ENCODE measurements around the gene KCNMA1. TPM values are rescaled to one million over a fixed set of nuclear protein-coding genes. Genes with fewer than 3 reads are reported as not detected.

Gene KCNMA1
- total RNA-seq, 1 experiment from 2014 or later: not detected

- in situ Hi-C loops (cut with HindIII; ENCODE audit: low pct_unique_long_range_greater_than_20kb, low sequenced_read_pairs): no loop called here
- DNase-seq (ENCODE audit: low read depth, low spot score): no peak
Measured at GRCh38 chr10:77267703-77268675, 369.6 kb downstream of the KCNMA1 start.

GRCh38 chr10:77266242-77266641, 371.4 kb downstream of the KCNMA1 start:
- no peak for DNase-seq (ENCODE audit: low read depth, low spot score)
- in situ Hi-C loops (cut with HindIII; ENCODE audit: low pct_unique_long_range_greater_than_20kb, low sequenced_read_pairs): no loop called here

DNA sequence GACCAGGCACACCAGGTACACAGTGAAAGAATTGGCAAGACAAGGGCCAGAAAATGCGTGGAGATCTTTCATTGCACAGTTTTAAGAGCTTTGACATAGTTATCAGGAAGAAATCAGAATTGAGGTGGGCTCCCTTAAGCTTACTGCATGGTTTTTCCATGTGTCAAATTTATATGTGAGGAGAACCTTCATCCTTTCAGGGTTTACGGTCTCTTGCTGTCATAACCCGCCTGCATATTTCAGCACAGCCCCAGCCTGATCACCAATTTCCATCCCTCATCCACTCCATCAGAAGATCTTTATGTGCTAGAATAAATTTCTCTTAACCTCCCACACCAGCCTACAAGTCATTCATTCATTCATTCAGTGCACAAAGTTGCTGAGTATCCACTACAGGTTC, 373.1 kb downstream of the KCNMA1 start:
- no peak for DNase-seq (ENCODE audit: low read depth, low spot score)
- in situ Hi-C loops (cut with HindIII; ENCODE audit: low pct_unique_long_range_greater_than_20kb, low sequenced_read_pairs): no loop called here

DNA sequence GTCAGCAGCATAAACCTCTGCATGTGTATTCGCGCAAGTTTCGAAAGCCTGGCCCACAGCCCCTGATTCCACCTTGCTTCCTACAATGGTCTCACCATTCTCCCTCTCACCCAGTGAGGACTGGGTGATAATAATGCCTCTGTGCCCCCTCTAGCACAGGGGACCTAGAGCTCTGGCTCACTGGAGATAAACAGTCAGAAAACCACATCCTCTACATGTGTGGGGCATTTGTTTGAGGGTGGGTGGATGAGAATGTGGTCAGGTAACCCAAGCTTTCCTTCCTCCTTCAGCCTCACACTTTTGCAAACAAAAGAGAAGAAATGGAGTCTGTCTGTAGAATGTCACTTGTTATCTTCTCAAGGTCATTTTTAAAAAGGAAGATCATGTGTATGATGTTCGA, 373.5 kb downstream of the KCNMA1 start:
- no peak for DNase-seq (ENCODE audit: low read depth, low spot score)
- in situ Hi-C loops (cut with HindIII; ENCODE audit: low pct_unique_long_range_greater_than_20kb, low sequenced_read_pairs): no loop called here

DNA sequence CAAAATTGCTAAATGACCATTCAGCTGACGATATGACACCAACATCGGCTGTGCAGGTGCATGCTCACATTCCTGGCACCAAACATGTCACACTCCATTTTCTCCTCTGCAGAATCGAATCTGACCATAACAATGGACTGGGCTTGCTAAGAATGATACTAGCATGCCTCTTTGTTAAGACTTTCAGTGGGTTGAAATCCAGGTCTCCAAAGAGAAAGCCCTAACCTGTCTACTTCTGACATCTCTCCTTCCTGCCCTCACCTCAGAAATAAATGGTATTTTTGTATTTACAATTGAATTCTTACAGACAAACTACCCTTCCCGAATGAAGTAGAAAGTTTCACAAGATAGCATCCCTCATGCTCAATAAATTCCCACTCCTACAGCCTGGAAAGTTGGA, 373.9 kb downstream of the KCNMA1 start:
- DNase-seq (ENCODE audit: low read depth, low spot score): no peak
- in situ Hi-C loops (cut with HindIII; ENCODE audit: low pct_unique_long_range_greater_than_20kb, low sequenced_read_pairs): no loop called here

DNA sequence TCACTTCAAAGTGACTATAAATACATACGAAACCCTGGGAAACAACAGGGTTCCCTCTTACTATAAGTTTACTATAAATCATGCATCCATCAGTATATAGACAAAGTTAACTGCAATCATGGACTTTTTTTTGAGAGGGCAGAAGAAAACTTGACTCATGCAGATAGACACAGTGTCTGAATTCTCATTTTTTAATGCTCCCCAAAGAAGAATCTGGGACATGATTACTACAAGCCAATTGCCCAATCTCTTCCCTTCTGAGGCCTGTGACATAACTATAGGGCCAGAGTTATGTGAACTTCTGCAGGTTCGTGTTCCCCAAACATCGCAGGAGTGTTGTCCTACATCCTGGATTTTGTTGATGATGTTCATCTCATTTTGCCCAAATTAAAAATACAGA, 376.5 kb downstream of the KCNMA1 start:
- no peak for DNase-seq (ENCODE audit: low read depth, low spot score)
- in situ Hi-C loops (cut with HindIII; ENCODE audit: low pct_unique_long_range_greater_than_20kb, low sequenced_read_pairs): no loop called here

DNA sequence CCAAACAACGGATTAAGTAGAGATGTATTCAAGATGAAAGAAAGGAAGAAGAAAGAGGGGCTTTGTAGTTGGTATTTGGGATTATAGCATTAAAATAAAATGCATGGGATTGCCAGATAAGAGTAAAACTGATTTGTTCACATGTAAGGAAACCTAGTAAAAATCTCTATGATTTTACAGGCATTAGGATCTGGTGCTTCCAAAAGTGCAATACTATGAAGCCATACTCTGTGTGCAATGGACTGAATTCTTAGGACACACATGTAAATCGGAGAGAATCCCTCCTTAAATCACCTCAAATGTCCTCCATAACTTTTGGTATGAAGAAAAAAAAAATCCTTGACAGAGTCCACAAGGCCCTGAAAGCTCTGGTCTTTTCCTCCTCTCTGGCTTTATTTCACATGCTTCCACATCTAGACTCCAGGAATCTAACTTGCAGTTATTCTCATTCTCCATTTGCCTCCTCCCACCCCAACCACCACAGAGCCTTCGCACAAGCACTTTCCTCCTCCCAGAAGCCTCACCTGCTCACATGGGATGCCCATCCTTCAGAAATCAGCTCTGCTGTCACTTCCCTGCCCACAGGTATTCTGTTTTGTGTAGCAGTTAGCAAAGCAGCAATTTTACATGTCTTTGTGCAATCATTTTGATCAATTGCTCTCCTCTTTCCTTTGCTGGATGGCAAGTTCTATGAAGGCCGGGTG, 378.3 kb downstream of the KCNMA1 start:
- in situ Hi-C loops (cut with HindIII; ENCODE audit: low pct_unique_long_range_greater_than_20kb, low sequenced_read_pairs): no loop called here
- no peak for DNase-seq (ENCODE audit: low read depth, low spot score)

DNA sequence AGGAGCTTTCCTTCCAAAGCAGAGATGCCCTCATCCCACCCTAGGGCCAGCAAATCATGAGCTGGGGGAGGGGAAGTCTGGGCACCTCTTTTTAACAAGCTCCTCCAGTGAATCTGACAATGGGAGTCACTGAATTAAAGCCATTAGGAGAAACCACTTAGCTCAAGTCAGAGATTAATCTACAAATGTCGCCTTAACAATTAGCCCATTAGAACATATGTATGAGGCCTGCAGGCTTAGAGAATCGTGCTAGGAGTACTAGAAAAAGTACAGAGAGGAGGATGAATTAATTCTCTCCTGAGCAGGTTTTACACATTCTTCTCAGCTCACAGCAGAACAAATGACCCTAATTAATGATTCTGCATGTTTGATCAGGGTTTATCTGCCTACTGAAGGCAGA, 381.3 kb downstream of the KCNMA1 start:
- no peak for DNase-seq (ENCODE audit: low read depth, low spot score)
- in situ Hi-C loops (cut with HindIII; ENCODE audit: low pct_unique_long_range_greater_than_20kb, low sequenced_read_pairs): no loop called here

DNA sequence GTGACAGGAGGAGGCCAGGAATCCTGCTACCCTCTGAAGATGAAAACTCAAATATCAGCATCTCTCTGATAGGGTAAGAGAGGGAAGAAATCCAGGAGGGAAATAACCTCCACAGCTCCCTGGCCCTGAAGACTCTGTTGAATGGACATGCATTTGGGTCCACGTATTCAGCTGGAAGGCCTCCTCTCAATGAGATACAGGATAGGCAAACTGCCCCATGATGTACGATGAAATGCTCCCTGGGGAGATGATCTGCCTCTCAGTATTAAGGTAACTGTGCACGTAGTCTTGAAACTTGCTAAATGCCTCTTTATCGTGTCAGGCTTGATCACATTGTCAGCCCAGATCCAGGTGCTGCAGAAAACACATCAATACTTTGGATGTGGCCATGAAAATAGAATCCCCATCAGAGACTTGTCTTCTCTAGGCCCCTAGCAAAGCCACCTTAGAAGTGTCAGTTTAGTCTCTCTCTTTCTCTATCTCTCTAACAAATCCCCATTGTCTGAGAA, 384.0 kb downstream of the KCNMA1 start:
- in situ Hi-C loops (cut with HindIII; ENCODE audit: low pct_unique_long_range_greater_than_20kb, low sequenced_read_pairs): no loop called here
- no peak for DNase-seq (ENCODE audit: low read depth, low spot score)

DNA sequence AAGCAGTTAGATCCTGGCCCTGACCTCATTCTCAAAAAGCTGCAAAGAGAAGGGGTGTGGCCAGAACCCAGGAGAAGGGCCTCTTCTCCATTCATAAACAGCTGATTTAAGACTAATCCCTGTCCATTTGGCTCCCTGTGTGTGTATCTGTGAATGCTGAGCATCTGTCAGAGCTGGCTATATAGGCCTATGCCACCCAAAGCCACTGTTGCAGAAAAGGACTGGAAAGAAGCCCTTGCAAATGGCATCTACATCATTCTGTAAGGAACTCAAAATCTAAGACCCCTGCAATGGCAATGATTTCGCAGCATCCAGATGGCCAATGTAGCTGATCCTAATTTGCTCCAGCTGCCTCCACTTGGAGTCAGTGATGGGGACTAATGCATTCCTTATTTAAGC, 384.5 kb downstream of the KCNMA1 start:
- DNase-seq (ENCODE audit: low read depth, low spot score): no peak
- in situ Hi-C loops (cut with HindIII; ENCODE audit: low pct_unique_long_range_greater_than_20kb, low sequenced_read_pairs): no loop called here

GRCh38 chr10:77252380-77253146, 385.0 kb downstream of the KCNMA1 start:
- DNase-seq (ENCODE audit: low read depth, low spot score): no peak
- in situ Hi-C loops (cut with HindIII; ENCODE audit: low pct_unique_long_range_greater_than_20kb, low sequenced_read_pairs): no loop called here

DNA sequence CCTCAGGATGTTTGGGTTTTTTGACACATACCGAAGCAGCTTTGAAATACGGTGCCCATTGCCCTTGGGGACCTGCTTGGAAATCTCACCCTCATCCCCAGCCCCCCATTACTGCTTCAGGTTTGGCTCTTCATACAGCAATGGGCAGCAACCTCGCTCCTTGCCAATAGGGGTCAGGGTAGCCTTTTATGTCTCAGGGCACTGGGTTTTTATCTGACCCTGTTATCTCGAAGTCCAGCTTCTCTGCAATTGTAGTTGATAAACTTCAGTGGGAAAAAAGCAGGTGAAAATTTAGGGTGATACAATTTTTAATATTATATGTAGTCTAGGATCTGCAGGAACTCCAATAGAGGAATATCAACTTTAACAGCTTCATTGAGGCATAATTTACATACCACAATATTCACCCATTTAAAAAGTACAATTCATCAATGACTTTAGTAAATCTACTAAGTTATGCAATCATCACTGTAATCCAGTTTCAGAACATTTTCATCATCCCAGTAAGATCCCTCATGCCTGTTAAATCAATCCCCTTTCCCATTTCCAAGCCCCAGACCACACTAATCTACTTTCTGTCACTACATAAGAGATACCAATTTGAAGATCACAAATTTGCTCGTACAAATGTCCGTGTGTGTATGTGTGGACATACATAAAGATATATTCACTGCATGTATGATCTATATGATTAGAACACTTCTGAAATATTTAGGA, 386.2 kb downstream of the KCNMA1 start:
- in situ Hi-C loops (cut with HindIII; ENCODE audit: low pct_unique_long_range_greater_than_20kb, low sequenced_read_pairs): no loop called here
- peak; percentile 37 for DNase-seq (ENCODE audit: low read depth, low spot score)

DNA sequence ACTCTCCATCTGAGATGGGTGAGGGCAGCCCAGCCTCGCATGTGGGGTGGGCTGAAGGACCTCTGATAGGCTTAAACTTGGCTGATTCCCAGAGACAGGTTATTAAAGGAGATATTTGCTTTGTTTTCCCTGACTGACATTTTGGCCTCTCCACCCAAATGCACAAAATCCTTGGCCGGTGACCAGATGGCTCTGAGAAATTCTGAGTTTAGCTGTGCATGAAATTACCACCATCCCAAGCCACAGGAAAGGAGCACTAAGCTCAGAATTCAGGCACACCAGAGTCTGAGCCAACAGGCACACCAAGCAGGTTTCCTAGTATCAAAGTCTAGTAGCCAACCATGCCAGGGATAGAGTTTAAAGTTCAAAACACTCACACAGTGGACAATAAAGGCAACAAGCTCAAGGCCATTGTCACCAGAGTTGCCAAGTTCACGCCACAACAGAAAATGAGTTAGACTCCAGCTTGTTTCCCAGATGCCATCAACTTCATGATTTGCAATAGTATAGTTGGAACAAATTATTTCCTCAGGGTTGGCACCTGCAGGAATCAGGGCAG, 387.6 kb downstream of the KCNMA1 start:
- DNase-seq (ENCODE audit: low read depth, low spot score): no peak
- in situ Hi-C loops (cut with HindIII; ENCODE audit: low pct_unique_long_range_greater_than_20kb, low sequenced_read_pairs): no loop called here

GRCh38 chr10:77248104-77248790, 389.4 kb downstream of the KCNMA1 start:
- no peak for DNase-seq (ENCODE audit: low read depth, low spot score)
- in situ Hi-C loops (cut with HindIII; ENCODE audit: low pct_unique_long_range_greater_than_20kb, low sequenced_read_pairs): no loop called here

GRCh38 chr10:77247031-77247990, 390.3 kb downstream of the KCNMA1 start:
- in situ Hi-C loops (cut with HindIII; ENCODE audit: low pct_unique_long_range_greater_than_20kb, low sequenced_read_pairs): no loop called here
- DNase-seq (ENCODE audit: low read depth, low spot score): no peak

DNA sequence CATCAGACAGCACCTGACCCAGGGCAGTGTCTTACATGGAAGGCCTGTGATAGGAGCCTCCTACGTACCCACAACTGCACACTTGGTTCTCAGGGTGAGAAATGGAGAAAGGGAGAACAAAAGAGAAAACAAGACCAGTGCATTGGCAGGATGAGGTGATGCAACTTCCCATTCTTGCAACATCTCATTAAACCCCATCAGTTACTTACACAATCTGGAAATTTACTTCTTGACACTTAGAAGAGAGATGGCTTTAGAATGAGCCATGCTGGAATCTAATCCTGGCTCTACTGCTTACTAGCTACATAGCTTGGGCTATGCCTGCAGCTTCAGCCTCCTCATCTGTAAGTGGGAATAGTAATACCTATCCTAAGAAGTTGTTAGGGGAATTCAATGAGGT, 391.7 kb downstream of the KCNMA1 start:
- DNase-seq (ENCODE audit: low read depth, low spot score): no peak
- in situ Hi-C loops (cut with HindIII; ENCODE audit: low pct_unique_long_range_greater_than_20kb, low sequenced_read_pairs): no loop called here
